HG02943 (cell line): ENCODE data around the gene MCMBP.
"Not testable (repeated sequence)": the region's sequence is repeated elsewhere in the genome, so short reads cannot be mapped to it uniquely, and the experiment has no call there.

ENCODE experiments used
- ATAC-seq: cut with Tn5 transposase; IDR thresholded peaks from one replicate; pipeline ENCODE4 v1.9.1; 2021; ENCODE audit warnings: mild to moderate bottlenecking, low read depth, moderate library complexity; ENCODE audit not compliant: unreplicated experiment

Gene MCMBP

DNA sequence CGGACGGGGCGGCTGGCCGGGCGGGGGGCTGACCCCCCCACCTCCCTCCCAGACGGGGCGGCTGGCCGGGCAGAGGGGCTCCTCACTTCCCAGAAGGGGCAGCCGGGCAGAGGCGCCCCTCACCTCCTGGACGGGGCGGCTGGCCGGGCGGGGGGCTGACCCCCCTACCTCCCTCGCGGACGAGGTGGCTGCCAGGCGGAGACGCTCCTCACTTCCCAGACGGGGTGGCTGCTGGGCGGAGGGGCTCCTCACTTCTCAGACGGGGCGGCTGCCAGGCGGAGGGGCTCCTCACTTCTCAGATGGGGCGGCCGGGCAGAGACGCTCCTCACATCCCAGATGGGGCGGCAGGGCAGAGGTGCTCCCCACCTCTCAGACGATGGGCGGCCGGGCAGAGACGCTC lies 77.5 kb downstream of the MCMBP start:
- ATAC-seq, result not testable (repeated sequence)

DNA sequence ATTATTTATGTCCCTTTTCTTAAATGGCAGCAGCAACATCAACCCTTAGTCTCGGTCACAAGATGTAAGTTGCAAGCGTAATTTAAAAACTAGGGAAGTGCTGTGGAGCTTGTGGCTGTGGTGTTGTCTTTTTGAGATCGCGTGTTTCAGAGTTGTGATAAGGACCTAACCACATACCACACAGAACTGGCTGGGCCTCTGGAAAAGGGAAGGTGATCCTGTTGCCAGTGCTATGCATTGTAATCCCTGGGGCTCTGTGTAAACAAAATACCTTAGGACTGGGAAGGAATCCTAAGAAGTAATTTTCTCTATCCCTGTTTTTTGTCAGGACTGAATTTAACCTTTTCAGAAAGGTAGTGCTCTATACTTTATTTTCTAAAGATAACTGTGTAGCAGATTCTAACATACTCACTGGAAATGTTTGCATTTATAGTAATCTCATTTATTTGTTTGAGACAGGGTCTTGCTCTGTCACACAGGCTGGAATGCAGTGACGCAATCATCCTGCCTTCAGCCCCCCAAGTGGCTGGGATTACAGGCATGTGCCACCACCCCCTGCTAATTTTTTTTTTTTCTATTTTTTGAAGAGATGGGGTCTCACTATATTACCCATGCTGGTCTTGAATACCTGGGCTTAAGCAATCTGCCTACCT lies 86.4 kb downstream of the MCMBP start:
- ATAC-seq, result no peak

DNA sequence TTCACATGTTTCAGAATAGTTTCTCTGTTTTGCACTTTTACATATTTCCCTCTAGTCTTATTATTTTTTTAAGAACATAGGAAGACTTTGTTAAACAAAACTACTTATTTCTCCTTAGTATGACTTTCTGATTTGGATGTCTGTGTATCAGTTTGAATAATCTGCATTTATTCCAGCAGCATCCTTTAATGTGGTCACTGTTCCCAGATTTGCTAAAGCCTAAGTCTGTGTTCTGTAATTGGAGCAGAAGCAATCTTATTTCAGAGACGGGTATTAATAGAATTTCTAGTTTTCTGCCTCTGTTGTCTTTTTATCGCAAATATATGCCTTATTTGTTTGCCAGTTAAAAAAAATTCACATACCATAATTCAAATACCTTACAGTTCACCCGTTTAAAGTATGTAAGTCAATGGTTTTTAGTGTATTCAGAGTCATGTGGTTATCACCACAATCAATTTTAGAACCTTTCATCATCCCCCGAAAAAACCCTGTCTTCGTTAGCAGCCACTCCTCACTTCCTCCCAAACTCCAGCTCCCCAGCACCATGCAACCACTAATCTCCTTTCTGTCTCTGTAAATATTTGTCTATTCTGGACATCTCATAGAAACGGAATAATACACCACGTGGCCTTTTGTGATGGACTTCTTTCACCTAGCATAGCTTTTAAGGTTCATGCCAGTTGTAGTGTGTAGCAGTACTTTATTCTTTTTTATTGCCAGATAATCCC lies 88.1 kb downstream of the MCMBP start:
- ATAC-seq, result no peak

DNA sequence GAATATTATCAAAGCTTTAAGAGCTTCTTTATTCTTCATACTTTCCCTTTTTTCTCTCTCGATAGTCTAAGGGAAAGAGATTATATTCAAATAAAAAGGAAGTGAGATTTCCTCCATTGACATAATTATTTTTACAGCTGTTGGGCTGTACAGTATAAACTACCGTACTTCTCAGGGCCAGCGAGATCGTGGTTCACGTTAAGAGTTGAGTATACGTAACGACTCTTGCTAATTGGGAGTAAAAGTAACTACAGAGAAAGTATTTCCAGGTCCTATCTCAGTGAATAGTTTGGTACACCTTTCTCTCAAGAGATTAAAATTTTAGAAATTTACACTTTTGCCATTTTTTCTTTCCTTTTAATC lies 89.0 kb downstream of the MCMBP start:
- no peak for ATAC-seq

DNA sequence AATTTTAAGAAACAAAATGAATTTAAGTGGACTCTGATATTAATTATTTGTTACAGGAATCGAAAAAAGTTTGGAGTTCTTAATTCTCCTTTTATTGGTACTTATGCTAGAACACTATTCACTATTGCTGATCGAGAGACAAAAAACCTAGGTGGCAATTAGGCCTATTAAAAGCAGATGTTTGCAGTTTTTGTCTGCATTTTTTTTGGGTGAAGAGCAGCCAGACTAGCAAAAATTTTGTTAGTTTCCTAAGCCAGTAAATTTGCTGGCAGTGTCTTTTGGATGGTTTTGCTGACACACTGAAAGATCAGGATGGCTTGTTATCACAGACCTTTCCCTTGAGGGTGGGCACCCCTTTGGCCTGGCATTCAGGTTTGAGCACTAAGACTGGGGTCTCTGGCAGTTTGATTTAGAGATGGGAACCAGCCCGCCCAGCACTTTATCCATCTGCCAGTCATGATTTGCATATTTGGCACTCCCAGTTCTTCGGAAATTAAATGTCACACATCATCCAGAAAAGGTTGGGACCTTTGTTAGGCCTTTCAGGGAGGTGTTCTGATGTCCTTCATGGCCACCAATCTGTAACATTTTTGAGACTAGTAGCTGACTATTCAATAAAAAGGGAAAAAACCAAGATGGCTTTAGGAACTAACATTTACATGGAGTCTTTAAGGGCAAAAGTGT lies 89.5 kb downstream of the MCMBP start:
- no peak for ATAC-seq

DNA sequence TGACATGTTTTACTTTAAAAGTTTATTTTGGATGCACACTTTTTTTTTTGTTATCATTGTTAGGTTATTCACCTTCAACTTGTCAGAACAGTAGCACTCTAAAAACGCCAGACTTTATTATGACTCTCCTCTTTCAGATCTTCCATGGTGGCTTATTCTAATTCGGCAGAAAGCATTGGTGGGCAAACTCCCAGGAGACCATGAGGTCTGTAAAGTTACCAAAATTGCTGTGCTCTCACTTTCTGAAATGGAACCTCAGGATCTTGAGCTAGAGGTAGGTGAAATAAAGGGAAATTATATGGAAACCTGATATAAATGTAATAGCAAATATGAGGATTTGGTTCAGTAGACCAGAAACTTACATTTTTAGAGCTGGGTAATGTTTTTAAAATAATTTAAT lies 91.1 kb downstream of the MCMBP start:
- ATAC-seq, result no peak

DNA sequence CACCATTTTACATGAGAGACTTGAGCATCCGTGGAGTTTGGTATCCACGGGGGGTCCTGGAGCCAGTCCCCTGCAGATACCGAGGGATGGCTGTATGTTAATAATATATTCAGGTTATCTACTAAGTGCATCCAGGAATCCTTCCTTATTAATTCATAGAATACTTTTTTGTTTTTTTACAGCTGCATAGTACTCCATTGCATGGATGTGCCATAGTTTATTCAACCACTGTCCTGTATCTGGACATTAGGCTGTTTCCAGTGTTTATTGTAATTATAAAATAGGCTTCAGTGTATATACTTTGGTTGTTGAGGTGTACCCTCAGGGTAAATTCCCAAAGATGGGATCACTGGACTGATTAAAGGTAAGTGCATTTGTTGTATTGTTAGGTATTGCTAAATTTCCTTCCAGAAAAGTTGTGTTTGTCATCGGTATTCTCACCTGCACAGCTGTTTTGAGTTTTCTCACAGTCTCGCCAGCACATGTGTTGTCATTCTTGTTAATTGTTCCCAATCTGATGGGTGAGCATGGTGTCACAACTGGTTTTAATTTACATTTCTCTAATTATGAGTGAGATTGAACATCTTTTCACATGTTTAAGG lies 91.7 kb downstream of the MCMBP start:
- ATAC-seq, result no peak
